Large intestine (tissue), 3 donors: Measurements from ENCODE around the gene SPINT1. TPM values are rescaled to one million over a fixed set of nuclear protein-coding genes. Genes with fewer than 3 reads are reported as not detected.

ENCODE experiments used
- DNase-seq, 2 donors: peaks; one replicate each; pipeline versions ENCODE4 v3.0.0 to v3.0.0-alpha.2; 2013
- H3K27ac ChIP-seq: one replicate; pipeline ENCODE4 v1.5.1; 2013; ENCODE audit warnings: low read length
- H3K27me3 ChIP-seq: 2 replicates; pipeline ENCODE4 v1.6.1; 2013; ENCODE audit warnings: low read length; ENCODE audit not compliant: control insufficient read depth, insufficient read depth
- H3K36me3 ChIP-seq: 2 replicates; pipeline ENCODE4 v1.6.1; 2013; ENCODE audit warnings: low read length; ENCODE audit not compliant: control insufficient read depth, insufficient read depth
- H3K4me1 ChIP-seq: one replicate; pipeline ENCODE4 v1.6.1; 2013; ENCODE audit warnings: low read length; ENCODE audit not compliant: control insufficient read depth, insufficient read depth
- H3K4me3 ChIP-seq: one replicate; pipeline ENCODE4 v1.5.1; 2013; ENCODE audit warnings: low read length
- H3K9me3 ChIP-seq: one replicate; pipeline ENCODE4 v1.6.1; 2013; ENCODE audit warnings: mild to moderate bottlenecking, low read depth, low read length, moderate library complexity; ENCODE audit not compliant: control insufficient read depth
- WGBS: methylation state at CpG from one replicate; pipeline ENCODE4 v1.1.5; 2013; ENCODE audit warnings: low lambda C conversion rate; ENCODE audit not compliant: insufficient coverage; 5-methylcytosine and 5-hydroxymethylcytosine counted together
- polyA plus RNA-seq: library from polyadenylated mRNA; unstranded; fragments of 120-200 nt; gene quantifications from one replicate; pipeline ENCODE4 v1.2.1, GENCODE V29; 2013

The SPINT1 gene
- polyA plus RNA-seq, 1 donor = 166 TPM

- peaks cover 29% of the 10 kb centered on the region for H3K4me1 ChIP-seq
- WGBS = no CpG with 5 or more reads among the region's 12 CpGs
- H3K27ac ChIP-seq = peak overlapping the region; percentile 80
- H3K9me3 ChIP-seq = no peaks in the 10 kb centered on the region
- H3K4me3 ChIP-seq = peak overlapping the region; percentile 74
- H3K36me3 ChIP-seq = peaks cover 5% of the 10 kb centered on the region
- H3K27me3 ChIP-seq = peaks cover 11% of the 10 kb centered on the region
- DNase-seq = no peak
These were observed 1.2 kb downstream of the SPINT1 start for GRCh38 chr15:40845036-40845435.

GRCh38 chr15:40845511-40846284, 1.9 kb downstream of the SPINT1 start:
- peak overlapping the region; percentile 74 for H3K4me3 ChIP-seq
- H3K9me3 ChIP-seq = no peaks in the 10 kb centered on the region
- H3K36me3 ChIP-seq = peaks cover 7% of the 10 kb centered on the region
- peak overlapping the region; percentile 80 for H3K27ac ChIP-seq
- peaks cover 34% of the 10 kb centered on the region for H3K4me1 ChIP-seq
- no CpG with 5 or more reads among the region's 8 CpGs for WGBS
- peaks cover 11% of the 10 kb centered on the region for H3K27me3 ChIP-seq
- DNase-seq = peak; percentile 91 to 94

- H3K36me3 ChIP-seq = peaks cover 11% of the 10 kb centered on the region
- peaks cover 11% of the 10 kb centered on the region for H3K27me3 ChIP-seq
- no peaks in the 10 kb centered on the region for H3K9me3 ChIP-seq
- DNase-seq = peak in 1 of 2 donors; percentile 70
- H3K4me3 ChIP-seq = peak overlapping the region; percentile 74
- peaks cover 44% of the 10 kb centered on the region for H3K4me1 ChIP-seq
- H3K27ac ChIP-seq = peak overlapping the region; percentile 80
These were observed 3.0 kb downstream of the SPINT1 start for GRCh38 chr15:40846841-40847222.

- Histone ChIP-seq H3K9me3 (no peaks in the 10 kb centered on the region), H3K4me1 (peaks cover 49% of the 10 kb centered on the region), H3K27me3 (peaks cover 11% of the 10 kb centered on the region), H3K36me3 (peaks cover 15% of the 10 kb centered on the region), H3K4me3 (peak overlapping the region; percentile 74), H3K27ac (peak overlapping the region; percentile 80)
- WGBS = no CpG with 5 or more reads among the region's 7 CpGs
- peak; percentile 97 to 99 for DNase-seq
These were observed 3.5 kb downstream of the SPINT1 start for GRCh38 chr15:40847223-40847961.

GRCh38 chr15:40850576-40851112, 6.8 kb downstream of the SPINT1 start:
- Histone ChIP-seq H3K27me3 (no peaks in the 10 kb centered on the region), H3K4me1 (peaks cover 51% of the 10 kb centered on the region), H3K4me3 (no peak overlapping the region), H3K27ac (peak overlapping the region; percentile 75), H3K9me3 (no peaks in the 10 kb centered on the region), H3K36me3 (peaks cover 44% of the 10 kb centered on the region)
- WGBS = 84% methylated on average over 2 of the region's 8 CpGs
- peak in 1 of 2 donors; percentile 70 for DNase-seq

GRCh38 chr15:40852529-40852928, 8.7 kb downstream of the SPINT1 start:
- peak; percentile 74 to 81 for DNase-seq
- H3K27ac ChIP-seq = peak overlapping the region; percentile 69
- no peak overlapping the region for H3K4me3 ChIP-seq
- H3K36me3 ChIP-seq = peaks cover 61% of the 10 kb centered on the region
- WGBS = no CpG with 5 or more reads among the region's 5 CpGs
- H3K27me3 ChIP-seq = no peaks in the 10 kb centered on the region
- H3K4me1 ChIP-seq = peaks cover 50% of the 10 kb centered on the region
- no peaks in the 10 kb centered on the region for H3K9me3 ChIP-seq

- DNase-seq = no peak
- Histone ChIP-seq H3K4me3 (no peak overlapping the region), H3K4me1 (peaks cover 42% of the 10 kb centered on the region), H3K9me3 (no peaks in the 10 kb centered on the region), H3K27ac (peak overlapping the region; percentile 69), H3K27me3 (no peaks in the 10 kb centered on the region), H3K36me3 (peaks cover 61% of the 10 kb centered on the region)
- no CpG with 5 or more reads among the region's 16 CpGs for WGBS
These were observed 9.5 kb downstream of the SPINT1 start for GRCh38 chr15:40853241-40853890.

- H3K4me1 ChIP-seq = peaks cover 41% of the 10 kb centered on the region
- no peak overlapping the region for H3K27ac ChIP-seq
These were observed 10.3 kb downstream of the SPINT1 start for GRCh38 chr15:40854161-40854560.

GRCh38 chr15:40855706-40856234, 11.9 kb downstream of the SPINT1 start:
- Histone ChIP-seq H3K4me1 (peaks cover 41% of the 10 kb centered on the region), H3K9me3 (no peaks in the 10 kb centered on the region), H3K4me3 (no peak overlapping the region), H3K27ac (no peak overlapping the region), H3K36me3 (peaks cover 58% of the 10 kb centered on the region), H3K27me3 (no peaks in the 10 kb centered on the region)
- no peak for DNase-seq
- no CpG with 5 or more reads among the region's 13 CpGs for WGBS

More at GRCh38 chr15:40854161-40854560, 10.3 kb downstream of the SPINT1 start:
- H3K36me3 ChIP-seq = peaks cover 66% of the 10 kb centered on the region
- WGBS = no CpG with 5 or more reads among the region's 10 CpGs
- no peak for DNase-seq
- no peak overlapping the region for H3K4me3 ChIP-seq
- no peaks in the 10 kb centered on the region for H3K27me3 ChIP-seq
- H3K9me3 ChIP-seq = no peaks in the 10 kb centered on the region

GRCh38 chr15:40856746-40857145, 12.9 kb downstream of the SPINT1 start:
- Histone ChIP-seq H3K4me3 (no peak overlapping the region), H3K4me1 (peaks cover 35% of the 10 kb centered on the region), H3K27me3 (no peaks in the 10 kb centered on the region), H3K36me3 (peaks cover 55% of the 10 kb centered on the region), H3K9me3 (no peaks in the 10 kb centered on the region), H3K27ac (peak overlapping the region; percentile 67)
- no peak for DNase-seq
- WGBS = no CpG with 5 or more reads among the region's 8 CpGs
